Measurements from ENCODE around the gene DMTF1. TPM values are rescaled to one million over a fixed set of nuclear protein-coding genes. Genes with fewer than 3 reads are reported as not detected.

DMTF1 gene
- total and polyA plus RNA-seq, 12 donors = 10.8 to 60.8 (median 21.8) TPM

DNA sequence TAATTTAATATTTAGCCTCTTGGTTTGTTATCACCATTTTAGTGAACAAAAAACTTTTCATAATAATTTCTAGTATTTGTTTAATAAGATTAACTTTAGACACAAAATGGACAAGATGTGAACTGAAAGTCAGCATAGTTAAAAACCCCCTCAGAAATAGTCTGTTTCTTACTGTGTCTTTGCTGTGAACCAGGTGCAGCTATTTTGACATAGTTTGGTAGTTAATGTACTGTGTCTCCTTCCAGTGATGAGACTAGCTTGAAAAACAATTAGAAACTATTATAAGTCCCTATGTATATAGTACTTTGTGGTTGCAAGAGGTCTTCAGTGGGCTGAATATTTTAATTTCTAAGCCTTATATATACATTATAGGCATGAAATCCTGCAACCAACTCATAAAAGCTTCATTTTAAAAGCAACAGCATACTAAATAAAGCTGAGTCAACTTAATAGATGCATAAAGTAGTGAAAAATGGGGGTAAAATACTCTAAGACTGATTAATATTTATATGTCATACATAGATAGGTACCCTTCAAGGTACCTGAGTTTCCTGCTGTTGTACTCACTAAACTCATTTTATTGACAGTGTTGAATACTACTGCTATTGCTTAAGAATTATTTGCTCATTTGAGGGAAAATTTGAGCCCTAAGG, 19.2 kb downstream of the DMTF1 start:
- H3K36me3 ChIP-seq = peaks cover 0 to 100% (median 81%) of the 10 kb centered on the region in 9 donors
- DNase-seq = no peak
- intact Hi-C loops (cut with DNase I) = loop anchor here in 1 of 10 donors (10.0 kb wide), 1 partner anchor 263 kb away; no protein-coding TSS in a partner anchor

DNA sequence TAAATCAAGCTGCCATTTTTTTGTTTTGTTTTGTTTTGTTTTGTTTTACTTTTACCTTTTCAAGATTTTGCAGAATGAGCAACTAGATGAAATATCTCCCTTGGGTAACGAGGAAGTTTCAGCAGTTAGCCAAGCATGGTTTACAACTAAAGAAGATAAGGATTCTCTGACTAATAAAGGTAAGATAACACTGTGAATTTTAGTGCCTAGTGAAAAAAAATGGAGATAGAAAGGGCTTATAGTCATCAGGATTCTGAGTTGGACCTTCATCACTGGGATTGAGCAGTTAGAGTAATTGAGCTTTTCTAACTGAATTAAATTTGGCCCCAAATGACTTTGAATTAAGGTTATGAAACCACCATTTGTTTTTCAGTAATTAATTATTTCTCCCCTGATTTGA, 21.2 kb downstream of the DMTF1 start:
- H3K4me1 ChIP-seq = peaks cover 0 to 10% (median 0%) of the 10 kb centered on the region in 9 donors
- ATAC-seq (no peak), DNase-seq (no peak)
- H3K4me3 ChIP-seq = no peak overlapping the region
- intact Hi-C loops (cut with DNase I) = loop anchor here in 1 of 10 donors (10.0 kb wide), 1 partner anchor 261 kb away; no protein-coding TSS in a partner anchor
- 93 to 94% methylated on average over 1 of the region's 1 CpG for WGBS, 2 donors
- no peaks in the 10 kb centered on the region for H3K9me3 ChIP-seq
- no peaks in the 10 kb centered on the region for H3K27me3 ChIP-seq
- H3K36me3 ChIP-seq = peaks cover 0 to 100% (median 61%) of the 10 kb centered on the region in 9 donors
- TF ChIP-seq, protein P1, sequence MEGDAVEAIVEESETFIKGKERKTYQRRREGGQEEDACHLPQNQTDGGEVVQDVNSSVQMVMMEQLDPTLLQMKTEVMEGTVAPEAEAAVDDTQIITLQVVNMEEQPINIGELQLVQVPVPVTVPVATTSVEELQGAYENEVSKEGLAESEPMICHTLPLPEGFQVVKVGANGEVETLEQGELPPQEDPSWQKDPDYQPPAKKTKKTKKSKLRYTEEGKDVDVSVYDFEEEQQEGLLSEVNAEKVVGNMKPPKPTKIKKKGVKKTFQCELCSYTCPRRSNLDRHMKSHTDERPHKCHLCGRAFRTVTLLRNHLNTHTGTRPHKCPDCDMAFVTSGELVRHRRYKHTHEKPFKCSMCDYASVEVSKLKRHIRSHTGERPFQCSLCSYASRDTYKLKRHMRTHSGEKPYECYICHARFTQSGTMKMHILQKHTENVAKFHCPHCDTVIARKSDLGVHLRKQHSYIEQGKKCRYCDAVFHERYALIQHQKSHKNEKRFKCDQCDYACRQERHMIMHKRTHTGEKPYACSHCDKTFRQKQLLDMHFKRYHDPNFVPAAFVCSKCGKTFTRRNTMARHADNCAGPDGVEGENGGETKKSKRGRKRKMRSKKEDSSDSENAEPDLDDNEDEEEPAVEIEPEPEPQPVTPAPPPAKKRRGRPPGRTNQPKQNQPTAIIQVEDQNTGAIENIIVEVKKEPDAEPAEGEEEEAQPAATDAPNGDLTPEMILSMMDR (IDR thresholded peaks at IDR 0.05) = no peak
- H3K27ac ChIP-seq = no peak overlapping the region

More for the DNA sequence above, 19.2 kb downstream of the DMTF1 start:
- no peak overlapping the region for H3K27ac ChIP-seq
- TF ChIP-seq, protein P1 (IDR thresholded peaks at IDR 0.05) = no peak
- no peak for ATAC-seq
- H3K4me3 ChIP-seq = no peak overlapping the region
- no peaks in the 10 kb centered on the region for H3K9me3 ChIP-seq
- peaks cover 0 to 4% (median 0%) of the 10 kb centered on the region in 9 donors for H3K4me1 ChIP-seq
- H3K27me3 ChIP-seq = no peaks in the 10 kb centered on the region

DNA sequence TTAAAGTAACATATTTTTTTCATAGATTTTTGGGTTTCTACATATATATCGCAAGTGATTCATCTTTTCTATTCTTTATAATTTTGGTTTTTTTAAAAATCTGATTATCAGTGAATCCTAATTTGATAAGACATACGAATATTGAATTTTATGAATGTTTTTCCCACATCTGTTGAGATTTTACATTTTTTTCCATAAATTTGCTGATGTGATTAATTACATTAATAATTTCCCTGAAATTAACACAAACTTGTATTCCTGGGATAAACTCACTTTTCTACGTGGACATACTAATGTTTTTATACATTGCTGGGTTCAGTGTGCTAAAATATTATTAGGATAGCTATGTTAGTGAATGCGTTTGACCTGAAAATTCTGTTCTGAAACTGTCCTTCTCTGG, 26.1 kb downstream of the DMTF1 start:
- ATAC-seq (no peak), DNase-seq (no peak)
- no peak overlapping the region for H3K4me3 ChIP-seq
- 92 to 97% methylated on average over 4 of the region's 4 CpGs for WGBS, 2 donors
- TF ChIP-seq, protein P1 (IDR thresholded peaks at IDR 0.05) = no peak
- no peak overlapping the region for H3K27ac ChIP-seq
- H3K4me1 ChIP-seq = peaks cover 0 to 10% (median 0%) of the 10 kb centered on the region in 9 donors
- H3K36me3 ChIP-seq = peaks cover 0 to 100% (median 38%) of the 10 kb centered on the region in 9 donors
- no peaks in the 10 kb centered on the region for H3K27me3 ChIP-seq
- H3K9me3 ChIP-seq = no peaks in the 10 kb centered on the region
- intact Hi-C loops (cut with DNase I) = loop anchor here in 1 of 10 donors (10.0 kb wide), 1 partner anchor 256 kb away; no protein-coding TSS in a partner anchor

DNA sequence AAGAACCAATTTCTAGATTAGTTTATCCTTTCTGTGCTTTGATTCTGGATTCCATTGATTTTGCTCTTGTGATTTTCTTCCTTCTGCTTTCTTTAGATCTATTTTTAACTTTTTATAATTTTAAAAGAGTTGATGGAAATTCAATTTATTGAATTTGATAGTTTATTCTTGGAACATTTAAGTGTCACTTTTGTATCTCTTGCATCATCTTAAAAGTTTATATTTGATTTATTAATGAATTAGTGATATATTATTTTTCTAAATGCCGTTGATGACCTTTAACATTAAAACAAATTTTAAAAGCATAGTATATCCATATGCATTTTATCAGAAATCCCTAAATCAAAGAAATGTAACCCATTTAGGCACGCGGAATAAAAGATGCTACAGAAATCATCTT, 26.9 kb downstream of the DMTF1 start:
- ATAC-seq (no peak), DNase-seq (no peak)
- Histone ChIP-seq H3K4me1 (peaks cover 0 to 10% (median 0%) of the 10 kb centered on the region in 9 donors), H3K36me3 (peaks cover 0 to 100% (median 38%) of the 10 kb centered on the region in 9 donors), H3K4me3 (no peak overlapping the region), H3K27ac (no peak overlapping the region), H3K27me3 (no peaks in the 10 kb centered on the region), H3K9me3 (no peaks in the 10 kb centered on the region)
- TF ChIP-seq, protein P1 (IDR thresholded peaks at IDR 0.05) = no peak
- WGBS, 2 donors = 96 to 97% methylated on average over 3 of the region's 3 CpGs
- intact Hi-C loops (cut with DNase I) = loop anchor here in 1 of 10 donors (10.0 kb wide), 1 partner anchor 256 kb away; no protein-coding TSS in a partner anchor

All from heart right ventricle (tissue), 16 donors.